Germinal center (tissue), 1 donor: ENCODE measurements around the gene PI4KA.
"Not testable (repeated sequence)": the region's sequence is repeated elsewhere in the genome, so short reads cannot be mapped to it uniquely, and the experiment has no call there.

Experiments
- DNase-seq: peaks from one replicate; pipeline ENCODE4 v3.0.0; 2012; ENCODE audit warnings: mixed read lengths, low spot score

The PI4KA gene

DNA sequence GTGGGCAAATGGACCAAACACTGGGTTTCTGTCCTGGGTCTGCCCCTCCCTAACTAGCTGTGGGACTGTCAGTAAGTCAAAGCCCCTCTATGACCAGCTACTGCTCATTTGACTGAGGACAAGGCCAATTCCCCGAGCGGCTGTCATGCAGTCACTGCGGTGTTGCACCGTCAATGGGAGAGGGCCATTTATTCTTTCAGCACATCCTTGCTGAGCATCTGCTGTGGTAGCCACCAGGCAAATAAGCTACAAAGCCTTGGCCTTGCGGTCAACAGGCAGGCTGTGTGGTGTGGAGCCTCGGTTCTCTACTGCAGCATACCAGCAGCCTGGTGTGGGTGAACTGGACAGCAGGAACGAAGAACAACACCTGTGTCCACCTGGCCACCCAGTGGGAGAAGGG is 110.5 kb downstream of the PI4KA start:
- DNase-seq = no peak

DNA sequence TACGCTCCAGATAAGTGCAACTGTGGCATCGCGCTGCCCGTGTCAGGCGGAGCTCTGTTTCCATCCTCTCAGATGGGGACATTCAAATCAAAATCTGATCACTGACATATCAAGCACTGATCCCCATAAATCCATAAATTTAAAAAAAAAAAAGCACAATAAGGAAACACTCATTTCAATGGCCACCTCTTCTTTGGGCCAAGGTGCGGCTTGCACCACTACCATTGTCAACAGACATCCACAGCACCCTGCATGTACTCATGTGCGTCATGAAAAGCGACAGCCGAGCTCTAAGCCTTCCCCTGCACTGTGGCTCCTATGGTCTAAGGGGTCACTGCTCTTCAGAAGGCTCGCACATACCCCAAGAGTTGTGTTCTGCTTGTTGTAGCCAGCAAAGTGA is 111.4 kb downstream of the PI4KA start:
- no peak for DNase-seq

DNA sequence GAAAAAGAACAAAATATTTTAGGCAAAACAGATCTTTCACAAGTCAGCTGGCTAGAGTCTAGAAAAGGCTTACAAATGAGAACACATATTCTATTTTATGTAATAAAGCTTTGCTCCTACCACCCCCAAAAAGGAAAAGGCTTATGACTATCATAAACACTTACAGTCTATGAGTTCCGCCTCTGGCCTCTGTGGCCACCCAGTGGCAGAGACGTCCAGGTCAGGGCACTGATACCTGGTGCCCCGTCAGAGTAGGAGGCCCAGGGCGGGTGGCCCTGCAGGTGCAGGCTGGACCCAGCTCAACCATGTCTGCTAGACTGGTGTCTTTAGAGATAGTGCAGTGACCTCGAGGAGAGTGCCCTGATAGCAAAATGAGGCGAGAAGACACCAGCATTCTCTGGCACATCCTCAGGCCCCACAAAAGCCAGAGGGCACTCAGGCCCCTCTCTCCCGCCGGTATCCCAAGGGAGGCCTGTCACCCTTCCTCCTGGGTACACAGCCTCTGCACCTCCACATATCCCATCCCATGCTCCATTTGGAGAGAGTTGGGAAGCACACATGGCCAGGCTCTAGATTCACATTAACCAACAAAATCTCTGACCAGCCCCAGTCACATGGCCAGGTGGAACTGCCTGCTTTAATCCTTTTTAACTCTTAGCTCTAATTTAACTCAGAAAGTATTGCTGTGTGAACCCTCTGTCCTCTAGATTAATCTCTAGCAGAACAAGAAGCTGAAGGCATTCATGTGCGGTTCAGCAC is 112.0 kb downstream of the PI4KA start:
- no peak for DNase-seq

DNA sequence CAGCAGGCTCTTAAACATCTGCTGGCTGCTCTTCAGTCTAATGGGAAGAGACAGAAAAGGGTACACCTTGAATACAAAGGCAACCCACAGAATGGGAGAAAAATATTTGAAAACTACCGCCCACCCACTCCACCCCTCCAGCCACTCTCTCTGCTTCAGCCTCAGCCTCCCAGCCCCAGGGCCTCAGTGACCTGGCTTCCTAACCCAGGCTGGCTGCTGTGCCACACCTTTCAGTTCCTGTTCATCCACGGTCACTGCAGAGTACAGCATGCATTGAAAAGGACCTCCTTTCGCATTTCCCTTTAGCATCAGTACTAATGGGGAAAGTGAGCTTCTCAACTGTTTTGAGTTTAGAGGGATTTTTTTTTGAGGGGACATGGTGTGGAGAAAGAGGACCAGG is 113.5 kb downstream of the PI4KA start:
- DNase-seq = no peak

DNA sequence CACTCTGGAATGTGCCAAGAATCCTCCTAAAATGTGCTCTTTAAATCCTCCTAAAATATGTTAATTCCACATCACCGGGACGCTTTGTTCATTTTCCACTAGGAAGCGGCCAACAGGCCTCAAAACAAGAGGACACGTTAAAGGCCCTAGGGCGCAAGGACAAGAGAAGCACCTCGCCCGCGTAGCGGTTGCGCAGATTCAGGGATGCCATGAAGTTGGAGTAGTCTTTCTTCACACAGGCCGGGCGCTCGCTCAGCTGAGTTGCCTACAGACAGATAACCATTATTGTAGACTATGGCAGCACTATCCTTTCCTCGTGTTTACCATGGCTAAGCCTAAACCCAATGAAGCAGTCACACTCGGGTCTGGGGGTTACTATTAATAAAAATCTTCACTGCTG is 114.2 kb downstream of the PI4KA start:
- DNase-seq = no peak

DNA sequence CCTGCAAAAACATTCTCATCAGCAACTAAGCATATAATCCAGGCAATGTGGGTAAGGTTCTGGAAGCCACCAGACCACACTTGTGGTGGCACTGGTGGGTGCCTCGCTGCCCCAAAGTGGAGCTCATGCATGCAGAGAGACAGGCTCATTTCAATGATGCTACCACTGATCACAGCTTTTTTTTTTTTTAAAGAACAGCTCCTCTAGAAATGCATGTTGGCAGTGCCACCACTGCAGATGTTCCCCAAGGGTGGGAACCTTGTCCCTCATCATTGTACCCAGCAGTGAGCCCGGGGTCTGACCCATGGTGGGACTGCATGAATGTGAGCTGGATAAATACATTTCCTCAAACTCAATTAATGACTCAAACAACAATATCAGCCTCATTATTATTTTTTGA is 115.8 kb downstream of the PI4KA start:
- DNase-seq = no peak

DNA sequence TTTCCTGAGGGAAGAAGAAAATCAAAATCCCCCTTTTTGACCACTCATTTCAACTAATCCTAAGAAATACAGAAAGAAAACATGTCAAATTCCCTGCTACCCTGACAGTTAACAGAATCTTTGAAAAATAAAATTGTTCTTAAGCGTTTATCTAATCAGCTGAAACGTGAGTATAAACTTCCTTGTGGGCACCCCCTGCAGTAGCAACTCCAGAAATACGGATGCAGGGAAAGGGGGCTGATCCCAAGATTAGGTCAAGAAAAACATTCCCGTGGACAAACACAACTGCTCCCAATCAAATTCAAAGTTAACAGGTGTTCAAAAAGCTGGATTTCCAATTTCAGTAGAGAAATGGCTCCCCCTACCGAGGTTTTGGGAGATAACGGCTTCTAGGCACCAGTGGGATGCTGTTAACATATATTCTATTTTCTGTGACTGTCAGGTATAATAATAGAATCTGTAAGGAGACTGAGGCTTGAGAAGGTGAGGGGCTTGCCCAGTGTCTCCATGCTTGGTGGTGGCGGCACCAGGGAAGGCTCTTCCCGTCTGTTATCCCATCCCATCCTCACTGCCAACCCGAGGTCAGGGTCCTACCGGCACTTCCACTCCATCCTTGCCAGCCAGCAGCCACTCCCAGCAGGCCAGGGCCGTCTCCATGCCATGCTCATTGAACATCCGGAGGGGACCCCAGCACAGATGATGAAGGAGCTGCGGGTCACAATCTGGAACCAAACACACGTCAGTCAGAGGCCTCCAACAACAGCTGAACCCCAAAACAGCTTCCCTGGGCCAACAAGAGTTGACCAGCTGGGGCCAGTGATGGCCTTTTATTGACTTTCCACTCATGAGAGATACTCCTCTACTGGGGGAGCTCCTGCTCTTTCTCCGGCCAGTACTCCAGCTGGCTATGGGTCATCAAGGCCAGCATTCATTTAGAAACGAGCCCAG is 116.7 kb downstream of the PI4KA start:
- DNase-seq = peak; percentile 60

DNA sequence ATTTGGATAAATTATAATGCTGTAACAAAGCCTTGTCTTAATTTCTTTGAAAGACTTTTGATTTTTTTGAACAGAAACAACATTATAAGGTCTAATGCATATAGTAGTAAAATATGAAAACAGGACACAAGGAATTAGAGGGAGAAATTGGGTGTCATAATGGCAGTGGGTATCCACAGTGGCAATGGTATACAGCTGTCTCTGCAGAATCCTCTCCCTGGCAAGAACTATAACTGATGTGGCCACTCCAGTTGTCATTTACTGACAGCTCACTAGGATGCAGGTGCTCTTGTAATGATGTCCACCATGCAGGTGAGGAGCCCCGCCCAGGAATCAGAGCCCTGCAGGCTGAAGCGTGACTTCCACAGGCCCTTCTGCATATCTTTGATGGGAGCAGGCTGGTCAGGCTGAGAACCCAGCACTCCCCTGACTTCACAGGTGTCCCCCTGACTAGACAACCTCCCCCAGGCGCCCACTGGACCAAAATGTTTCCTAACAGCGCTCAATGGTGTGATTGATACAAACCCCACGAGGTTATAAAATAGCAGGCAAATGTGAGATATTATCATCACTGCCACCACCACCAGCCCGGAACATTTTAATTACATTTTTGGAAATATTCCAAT is 117.5 kb downstream of the PI4KA start:
- no peak for DNase-seq

DNA sequence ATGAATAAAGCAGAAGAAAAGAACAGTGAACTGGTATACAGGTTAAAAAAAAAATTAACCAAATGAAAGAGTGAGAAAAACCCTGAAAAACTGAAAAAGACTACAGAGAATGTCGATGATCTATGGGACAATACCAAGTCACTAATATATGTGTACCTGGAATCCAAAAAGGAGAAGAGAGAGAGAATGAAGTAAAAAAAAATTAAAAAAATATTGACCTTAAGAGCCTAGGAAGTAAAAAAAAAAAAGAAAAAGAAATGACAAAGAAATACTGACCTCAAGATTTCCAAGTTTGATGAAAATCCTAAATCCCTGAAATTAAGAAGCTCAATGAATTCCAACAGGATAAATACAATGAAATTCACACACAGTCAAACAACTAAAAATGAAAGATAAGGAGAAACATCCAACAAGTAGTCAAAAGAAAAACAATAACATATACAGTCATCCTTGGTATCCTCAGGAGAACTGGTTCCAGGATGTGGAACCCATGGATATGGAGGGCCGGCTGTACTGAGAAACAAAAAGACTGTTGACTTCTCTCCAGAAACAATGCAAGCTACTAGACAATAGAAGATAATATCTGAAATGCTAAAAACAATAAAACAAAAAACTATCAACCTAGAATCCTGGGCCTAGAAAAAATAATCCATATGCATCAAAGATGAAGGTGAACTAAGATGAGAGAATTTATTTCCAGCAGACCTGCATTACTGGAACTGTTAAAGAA is 118.2 kb downstream of the PI4KA start:
- no peak for DNase-seq

DNA sequence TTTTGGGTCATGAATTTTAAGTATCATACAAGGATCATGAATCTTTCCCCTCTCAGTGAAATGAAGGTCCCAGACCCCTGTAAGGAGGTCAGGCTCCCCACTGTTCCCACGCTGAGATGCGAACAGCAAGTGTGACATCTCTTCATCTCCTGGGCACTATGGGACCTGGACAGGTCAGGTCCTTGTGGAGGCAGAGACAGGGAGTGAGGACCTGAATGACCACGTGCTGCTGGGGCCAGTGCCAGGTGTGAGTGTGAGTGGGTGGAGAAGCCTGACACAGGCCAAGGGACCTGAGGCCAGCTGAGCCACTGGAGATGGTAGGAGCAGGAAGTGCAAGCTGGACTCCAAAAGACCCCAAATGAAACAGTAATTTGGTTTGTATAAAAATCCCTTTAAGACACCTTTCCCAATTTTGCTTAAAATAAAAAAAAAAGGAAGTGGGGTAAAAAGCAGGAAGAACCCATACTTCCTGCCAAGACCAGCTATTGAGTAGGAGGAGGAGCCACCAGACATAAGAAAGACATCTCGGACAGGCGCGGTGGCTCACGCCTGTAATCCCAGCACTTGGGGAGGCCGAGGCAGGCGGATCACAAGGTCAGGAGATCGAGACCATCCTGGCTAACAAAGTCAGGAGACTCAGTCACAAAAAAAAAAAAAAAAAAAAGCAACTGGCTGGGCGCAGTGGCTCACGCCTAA is 120.1 kb downstream of the PI4KA start:
- no peak for DNase-seq

DNA sequence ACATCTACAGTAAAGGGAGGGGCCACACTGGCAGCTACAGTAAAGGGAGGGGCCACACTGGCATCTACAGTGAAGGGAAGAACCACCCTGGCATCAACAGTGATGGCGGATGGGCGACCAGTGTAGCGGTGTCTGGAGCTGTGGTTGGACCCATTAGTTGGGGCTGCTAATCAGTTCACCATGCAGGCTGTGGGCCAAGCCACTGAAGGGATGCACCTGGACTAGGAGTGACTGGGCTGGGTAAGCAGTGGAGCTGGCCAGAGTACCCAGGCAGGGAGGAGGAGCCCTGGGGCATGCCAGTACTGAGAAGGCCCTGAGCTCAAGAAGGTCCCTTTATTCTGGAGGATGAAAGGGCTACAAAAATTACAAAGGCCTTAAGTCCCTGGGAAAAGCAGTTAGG is 121.7 kb downstream of the PI4KA start:
- DNase-seq = not testable (repeated sequence)

DNA sequence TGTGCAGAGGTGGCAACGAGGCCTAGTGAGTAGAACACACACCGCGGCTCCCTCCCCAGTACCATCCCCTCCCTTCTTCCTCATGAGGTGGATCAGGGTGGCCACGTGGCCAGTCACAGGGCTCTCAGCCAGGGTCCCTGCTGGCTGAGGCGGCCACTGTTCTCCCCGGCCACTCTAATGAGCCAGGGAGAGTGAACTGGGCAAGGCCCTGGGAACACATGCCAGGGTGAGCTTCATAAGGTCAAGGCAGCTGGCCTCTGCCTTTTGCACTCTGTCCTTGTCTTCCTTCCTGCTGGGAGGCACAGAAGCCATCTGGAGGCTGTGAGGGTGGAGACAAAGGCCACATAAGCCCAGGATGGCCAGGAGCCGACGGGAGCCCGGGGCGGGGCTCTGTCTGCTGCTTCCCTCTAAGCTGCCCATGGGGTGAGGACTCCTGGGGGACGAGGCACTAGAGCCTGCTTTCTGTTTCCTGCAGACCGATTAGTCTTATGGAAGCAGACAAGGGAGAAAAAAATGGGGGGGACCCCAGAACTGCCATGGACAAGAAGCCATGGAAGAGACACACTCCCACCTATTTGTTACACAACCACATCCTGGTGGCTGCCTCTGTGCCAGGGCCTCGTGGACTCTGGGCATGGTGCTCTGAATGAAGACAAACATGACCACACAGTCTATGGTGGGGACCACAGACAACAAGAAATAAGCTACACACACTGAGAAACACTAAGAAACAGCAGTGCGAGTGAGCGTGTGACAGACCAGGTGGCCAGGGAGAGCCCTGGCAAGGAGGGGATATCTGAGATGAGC is 123.1 kb downstream of the PI4KA start:
- DNase-seq = not testable (repeated sequence)

DNA sequence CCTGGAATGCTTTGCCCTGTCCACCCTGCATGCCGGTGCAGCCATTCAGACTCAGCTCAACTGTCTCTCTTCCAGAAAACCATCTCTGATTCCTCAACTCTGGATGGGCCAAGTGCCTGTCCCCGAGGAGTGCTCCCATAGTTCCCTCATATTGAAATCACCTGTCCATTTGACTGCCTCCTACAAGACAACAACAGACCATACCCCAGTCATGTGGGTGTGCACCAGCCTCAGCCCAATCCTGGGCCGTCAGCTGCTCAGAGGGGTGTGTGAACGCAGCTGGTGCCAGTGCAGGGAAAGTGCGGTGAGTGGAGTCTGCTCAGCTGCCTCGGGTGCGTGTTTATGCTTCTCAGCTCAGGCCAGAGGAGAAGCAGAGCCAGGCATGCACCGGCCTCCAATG is 126.2 kb downstream of the PI4KA start:
- DNase-seq = not testable (repeated sequence)

DNA sequence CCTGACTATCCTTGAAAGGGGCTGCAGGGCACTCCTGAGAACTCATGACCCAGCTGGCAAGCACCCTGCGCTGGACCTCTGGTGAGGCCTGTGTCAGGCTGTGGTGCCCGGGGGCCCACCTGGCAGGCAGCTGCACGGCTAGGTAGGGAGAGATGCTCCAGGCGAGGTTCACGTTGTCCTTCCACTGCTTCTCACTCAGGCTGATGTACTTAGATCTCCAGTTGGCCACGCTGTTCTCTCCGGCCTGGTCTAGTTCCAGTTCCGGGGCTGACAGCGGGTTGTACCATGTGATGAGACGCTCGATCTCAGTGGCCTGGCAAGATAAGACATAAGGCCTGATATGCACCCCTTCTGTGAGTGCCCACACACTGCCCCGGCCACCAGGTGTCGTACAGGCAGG is 129.4 kb downstream of the PI4KA start:
- no peak for DNase-seq

DNA sequence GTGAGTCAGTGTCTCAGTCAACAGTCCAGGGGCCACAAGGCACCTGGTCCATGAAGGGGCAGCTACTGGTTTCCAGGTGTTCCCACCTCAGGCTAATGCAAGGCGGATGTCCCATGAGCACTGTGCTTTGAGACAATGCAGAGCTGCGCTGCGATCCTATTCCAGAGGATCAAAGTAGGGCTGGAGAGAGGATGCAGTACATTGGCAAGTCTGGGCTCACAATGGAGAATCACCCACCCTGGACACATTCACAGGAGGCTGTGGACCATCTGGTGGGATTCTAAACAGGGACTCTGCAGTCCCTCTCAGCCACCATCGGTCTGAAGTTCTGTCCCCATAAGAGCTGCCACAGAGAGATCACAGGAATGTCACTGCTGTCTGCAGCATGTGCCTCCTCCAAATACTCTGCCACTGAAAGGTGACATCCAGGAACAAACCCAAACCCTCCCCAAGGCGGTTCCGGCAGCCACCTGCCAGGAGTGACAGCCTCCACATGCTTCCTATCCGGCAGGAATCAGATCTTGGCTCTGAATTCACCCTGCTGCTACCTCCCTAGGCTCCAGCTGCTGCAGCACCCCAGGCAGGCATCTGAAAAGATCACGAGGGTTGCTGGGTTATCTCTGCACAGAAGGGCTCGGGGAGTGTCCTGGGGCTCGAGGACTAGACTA is 130.0 kb downstream of the PI4KA start:
- DNase-seq = no peak

DNA sequence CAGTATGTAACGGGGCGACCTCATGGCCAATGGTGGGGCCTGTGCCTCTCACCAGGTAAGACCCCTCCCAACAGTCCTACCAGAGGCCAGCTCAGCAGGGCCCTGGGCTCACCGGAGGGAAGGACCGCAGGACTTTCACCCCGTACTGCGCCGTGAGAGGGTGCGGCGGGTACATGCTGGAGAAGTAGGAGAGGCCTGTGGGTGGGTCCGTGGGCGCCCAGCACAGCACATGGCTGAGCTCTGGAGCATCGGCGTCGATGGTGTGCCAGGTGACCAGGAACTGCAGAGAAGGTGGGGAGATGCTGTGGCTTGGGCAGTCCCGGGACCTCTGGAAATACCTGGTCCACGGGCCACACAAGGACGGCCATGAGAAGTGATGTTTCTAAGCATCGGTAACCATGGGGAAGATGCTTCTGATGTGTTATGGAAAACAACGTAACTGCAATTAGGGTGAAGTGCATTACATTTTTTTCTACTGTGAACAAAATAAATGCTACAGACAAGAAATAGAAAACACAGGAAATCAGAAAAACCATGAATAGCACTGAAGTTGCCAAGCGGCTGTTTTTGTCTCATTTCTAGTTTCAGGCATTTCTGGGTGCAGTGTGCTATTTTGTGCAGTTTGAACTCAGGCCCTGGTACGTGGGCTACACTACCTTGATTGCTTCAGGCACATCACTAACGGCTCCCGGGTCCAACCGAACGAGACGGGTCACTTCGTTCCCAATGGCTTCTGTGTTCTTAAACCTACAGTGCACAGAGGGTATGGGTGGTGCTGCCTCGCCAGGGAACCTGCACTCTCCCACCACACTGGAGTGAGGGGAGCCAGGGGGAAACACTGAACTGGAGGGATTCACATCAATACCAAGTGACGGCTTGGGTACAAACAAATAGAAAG is 131.2 kb downstream of the PI4KA start:
- DNase-seq = no peak

DNA sequence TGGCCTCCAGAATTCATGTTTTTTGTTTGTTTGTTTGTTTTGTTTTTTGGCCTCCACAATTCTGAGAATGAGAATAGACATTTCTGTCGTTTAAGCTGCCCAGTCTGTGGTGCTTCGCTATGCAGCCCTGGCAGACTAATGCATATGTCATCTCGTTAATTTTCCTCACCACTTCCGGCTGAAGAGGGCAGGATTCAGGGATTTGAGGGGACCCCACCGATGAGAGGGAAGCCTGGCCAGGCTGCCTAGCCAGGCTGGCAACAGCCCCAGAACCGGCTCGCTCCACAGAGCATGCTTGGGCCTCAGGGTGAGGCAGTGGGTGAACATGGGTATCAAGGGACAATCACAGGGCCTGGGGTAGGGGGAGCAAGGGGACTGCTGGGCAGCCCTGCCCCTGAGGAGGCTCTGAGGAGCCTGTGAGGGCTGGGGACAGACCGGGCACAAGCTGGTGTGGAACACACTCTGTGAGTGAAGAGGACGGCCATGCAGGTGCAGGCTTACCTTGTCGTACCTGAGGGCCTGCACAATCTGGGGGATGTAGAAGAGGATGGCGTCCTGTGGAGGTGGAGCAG is 132.5 kb downstream of the PI4KA start:
- DNase-seq = no peak

DNA sequence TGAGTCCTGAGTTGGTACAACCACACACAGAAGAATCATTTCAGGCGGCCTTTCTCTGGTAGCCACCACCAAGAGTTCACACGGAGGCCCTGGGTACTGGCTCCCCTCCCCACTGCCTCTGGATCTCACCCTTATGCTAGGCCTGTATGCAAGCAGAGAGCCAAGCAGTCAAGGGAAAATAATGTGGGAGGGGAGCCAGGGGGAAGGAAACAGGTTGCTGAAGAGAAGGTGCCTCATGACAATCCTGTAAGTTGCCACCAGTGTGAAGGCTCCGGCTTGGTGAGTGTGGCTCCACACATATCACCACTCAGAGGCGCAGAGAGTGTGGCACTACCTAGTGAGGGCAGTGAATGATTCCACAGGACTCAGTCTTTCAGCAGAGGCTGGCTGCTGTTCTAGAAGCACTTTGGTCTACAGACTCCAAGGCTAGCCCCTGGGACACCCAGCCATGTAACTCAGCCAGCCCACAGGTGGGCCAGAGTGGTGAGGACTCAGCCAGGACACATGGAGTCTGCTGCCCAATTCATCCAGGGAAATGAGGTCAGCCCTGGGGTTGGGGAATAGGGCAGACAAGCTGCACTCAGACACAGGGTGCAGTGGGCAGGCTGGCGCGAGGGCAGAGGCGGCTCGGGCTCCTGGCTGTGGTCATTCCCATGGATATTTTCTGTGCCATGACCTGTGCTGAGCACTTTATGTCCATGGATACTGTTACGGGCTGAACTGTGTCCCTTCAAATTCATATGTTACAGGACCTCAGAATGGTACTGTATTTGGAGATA is 133.7 kb downstream of the PI4KA start:
- no peak for DNase-seq
